ENCODE data around the gene SARNP.
"Not testable (repeated sequence)": the region's sequence is repeated elsewhere in the genome, so short reads cannot be mapped to it uniquely, and the experiment has no call there.

The SARNP gene

GRCh38 chr12:55797068-55797467 is 20.5 kb downstream of the SARNP start:
- DNase-seq (ENCODE audit: low spot score) = peak; percentile 41

- no peak for DNase-seq (ENCODE audit: low spot score)
Observed at GRCh38 chr12:55795950-55796349, 21.6 kb downstream of the SARNP start.

GRCh38 chr12:55789893-55790292 is 27.6 kb downstream of the SARNP start:
- no peak for DNase-seq (ENCODE audit: low spot score)

GRCh38 chr12:55789171-55789570 is 28.4 kb downstream of the SARNP start:
- DNase-seq (ENCODE audit: low spot score) = no peak

- DNase-seq (ENCODE audit: low spot score) = no peak
Observed at GRCh38 chr12:55788546-55788945, 29.0 kb downstream of the SARNP start.

GRCh38 chr12:55780685-55781084 is 36.8 kb downstream of the SARNP start:
- DNase-seq (ENCODE audit: low spot score) = no peak

- DNase-seq (ENCODE audit: low spot score) = no peak
Observed at GRCh38 chr12:55777856-55778255, 39.7 kb downstream of the SARNP start.

- DNase-seq (ENCODE audit: low spot score) = no peak
Observed at GRCh38 chr12:55771736-55772135, 45.8 kb downstream of the SARNP start.

GRCh38 chr12:55767156-55767555 is 50.4 kb downstream of the SARNP start:
- no peak for DNase-seq (ENCODE audit: low spot score)

GRCh38 chr12:55765736-55766290 is 51.7 kb downstream of the SARNP start:
- DNase-seq (ENCODE audit: low spot score) = no peak

- DNase-seq (ENCODE audit: low spot score) = no peak
Observed at GRCh38 chr12:55762646-55763045, 54.9 kb downstream of the SARNP start.

- no peak for DNase-seq (ENCODE audit: low spot score)
Observed at GRCh38 chr12:55760663-55761062, 56.9 kb downstream of the SARNP start.

GRCh38 chr12:55758575-55758974 is 58.9 kb downstream of the SARNP start:
- not testable (repeated sequence) for DNase-seq (ENCODE audit: low spot score)

GRCh38 chr12:55757701-55758100 is 59.8 kb downstream of the SARNP start:
- no peak for DNase-seq (ENCODE audit: low spot score)

GRCh38 chr12:55755246-55755645 is 62.3 kb downstream of the SARNP start:
- DNase-seq (ENCODE audit: low spot score) = no peak

GRCh38 chr12:55748230-55748993 is 69.1 kb downstream of the SARNP start:
- no peak for DNase-seq (ENCODE audit: low spot score)

GRCh38 chr12:55746913-55747231 is 70.7 kb downstream of the SARNP start:
- no peak for DNase-seq (ENCODE audit: low spot score)

GRCh38 chr12:55746174-55746912 is 71.2 kb downstream of the SARNP start:
- no peak for DNase-seq (ENCODE audit: low spot score)

- no peak for DNase-seq (ENCODE audit: low spot score)
Observed at GRCh38 chr12:55745361-55746173, 72.0 kb downstream of the SARNP start.

- DNase-seq (ENCODE audit: low spot score) = no peak
Observed at GRCh38 chr12:55744340-55745030, 73.0 kb downstream of the SARNP start.

- DNase-seq (ENCODE audit: low spot score) = peak; percentile 29
Observed at GRCh38 chr12:55743406-55744339, 73.9 kb downstream of the SARNP start.

Measured in hematopoietic multipotent progenitor cell treated with erythropoietin and hydrocortisone succinate and interleukin-3 and kit ligand, for 15 days (in vitro differentiated cells).